Smooth muscle cell (in vitro differentiated cells): Measurements from ENCODE around the gene SLITRK2. TPM values are rescaled to one million over a fixed set of nuclear protein-coding genes. Genes with fewer than 3 reads are reported as not detected.

ENCODE experiments used
- DNase-seq: peaks from one replicate; lab custom pipeline; 2025; ENCODE audit not compliant: unreplicated experiment; lab: John Stamatoyannopoulos, UW
- H2AFZ ChIP-seq: fragments of 200-600 bp; sonication (generic); 2 replicates; pipeline ENCODE4 v1.6.0; 2016; ENCODE audit warnings: antibody characterized with exemption, low read depth, mild to moderate bottlenecking
- H3F3A ChIP-seq: fragments of 200-600 bp; sonication (generic); 2 replicates; pipeline ENCODE4 v1.6.0; 2017; ENCODE audit warnings: antibody characterized with exemption, low read depth
- H3K27ac ChIP-seq: fragments of 200-600 bp; sonication (generic); 2 replicates; pipeline ENCODE4 v1.5.1; 2016; ENCODE audit warnings: low read depth, mild to moderate bottlenecking
- H3K27me3 ChIP-seq: fragments of 200-600 bp; sonication (generic); 2 replicates; pipeline ENCODE4 v1.6.1; 2016; ENCODE audit warnings: low read depth, mild to moderate bottlenecking
- H3K36me3 ChIP-seq: fragments of 200-600 bp; sonication (generic); 2 replicates; pipeline ENCODE4 v1.5.1; 2016; ENCODE audit warnings: low read depth
- H3K4me1 ChIP-seq: fragments of 200-600 bp; sonication (generic); 2 replicates; pipeline ENCODE4 v1.5.1; 2016; ENCODE audit warnings: low read depth
- H3K4me2 ChIP-seq: fragments of 200-600 bp; sonication (generic); 2 replicates; pipeline ENCODE4 v1.6.0; 2016; ENCODE audit warnings: mild to moderate bottlenecking
- H3K4me3 ChIP-seq: fragments of 200-600 bp; sonication (generic); 2 replicates; pipeline ENCODE4 v1.5.1; 2016; ENCODE audit warnings: mild to moderate bottlenecking
- H3K79me2 ChIP-seq: fragments of 200-600 bp; sonication (generic); 2 replicates; pipeline ENCODE4 v1.6.0; 2016; ENCODE audit warnings: low read depth, mild to moderate bottlenecking
- H3K9ac ChIP-seq: fragments of 200-600 bp; sonication (generic); 2 replicates; pipeline ENCODE4 v1.6.0; 2016; ENCODE audit warnings: low read depth
- H3K9me3 ChIP-seq: fragments of 200-600 bp; sonication (generic); replicated peaks from 2 replicates; pipeline ENCODE4 v1.5.1; 2016; ENCODE audit warnings: low read depth
- H4K20me1 ChIP-seq: fragments of 200-600 bp; sonication (generic); 2 replicates; pipeline ENCODE4 v1.6.0; 2016; ENCODE audit warnings: low read depth
- WGBS: methylation state at CpG from one replicate; pipeline ENCODE4 v1.1.7; 2016; ENCODE audit warnings: low lambda C conversion rate; 5-methylcytosine and 5-hydroxymethylcytosine counted together
- polyA plus RNA-seq: library from polyadenylated mRNA; unstranded; fragments of >200 nt; fragmentation: Nextera tagmentation; extraction: Ambion mirVana; gene quantifications from 2 replicates; pipeline ENCODE4 v1.2.1, GENCODE V29; 2016
- total RNA-seq: library from RNA; depleted of rRNA; stranded (reverse); fragments of >200 nt; gene quantifications from 2 replicates; pipeline ENCODE4 v1.2.3, GENCODE V29; 2014
- TF ChIP-seq, protein P1 (sequence below): fragments of 200-600 bp; sonication (generic); IDR thresholded peaks from 2 replicates; pipeline ENCODE4 v1.5.1; 2017; ENCODE audit warnings: borderline replicate concordance, mild to moderate bottlenecking, antibody characterized with exemption; ENCODE audit not compliant: insufficient read depth, poor library complexity, severe bottlenecking

SLITRK2 gene
- total and polyA plus RNA-seq, 2 experiments from 2014 or later: 0.09 TPM; not detected in 1

DNA sequence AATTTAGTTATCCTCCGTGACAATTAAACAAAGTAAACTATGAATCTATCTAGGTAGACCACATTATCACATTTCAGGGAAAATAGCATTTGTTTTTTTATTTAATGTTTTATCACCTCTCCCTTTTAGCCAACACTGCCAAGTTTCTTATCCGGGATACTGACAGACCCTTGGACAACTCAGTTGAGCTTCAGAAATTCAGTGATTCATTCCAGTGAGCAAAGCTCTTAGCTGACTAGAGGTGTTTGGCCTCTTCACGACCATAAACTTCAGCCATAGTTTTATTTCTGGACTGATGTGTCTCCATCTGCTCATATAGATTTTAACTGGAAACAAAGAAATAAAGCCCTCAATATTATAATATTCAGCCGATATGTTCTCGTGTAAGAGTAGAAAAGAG is 15.2 kb downstream of the SLITRK2 start:
- no peaks in the 10 kb centered on the region for H3F3A ChIP-seq
- WGBS: 74% methylated on average over 5 of the region's 5 CpGs
- no peak overlapping the region for H3K4me2 ChIP-seq
- no peaks in the 10 kb centered on the region for H3K9me3 ChIP-seq
- H3K9ac ChIP-seq: no peak overlapping the region
- H3K27me3 ChIP-seq: no peaks in the 10 kb centered on the region
- H3K36me3 ChIP-seq: no peaks in the 10 kb centered on the region
- TF ChIP-seq, protein P1, sequence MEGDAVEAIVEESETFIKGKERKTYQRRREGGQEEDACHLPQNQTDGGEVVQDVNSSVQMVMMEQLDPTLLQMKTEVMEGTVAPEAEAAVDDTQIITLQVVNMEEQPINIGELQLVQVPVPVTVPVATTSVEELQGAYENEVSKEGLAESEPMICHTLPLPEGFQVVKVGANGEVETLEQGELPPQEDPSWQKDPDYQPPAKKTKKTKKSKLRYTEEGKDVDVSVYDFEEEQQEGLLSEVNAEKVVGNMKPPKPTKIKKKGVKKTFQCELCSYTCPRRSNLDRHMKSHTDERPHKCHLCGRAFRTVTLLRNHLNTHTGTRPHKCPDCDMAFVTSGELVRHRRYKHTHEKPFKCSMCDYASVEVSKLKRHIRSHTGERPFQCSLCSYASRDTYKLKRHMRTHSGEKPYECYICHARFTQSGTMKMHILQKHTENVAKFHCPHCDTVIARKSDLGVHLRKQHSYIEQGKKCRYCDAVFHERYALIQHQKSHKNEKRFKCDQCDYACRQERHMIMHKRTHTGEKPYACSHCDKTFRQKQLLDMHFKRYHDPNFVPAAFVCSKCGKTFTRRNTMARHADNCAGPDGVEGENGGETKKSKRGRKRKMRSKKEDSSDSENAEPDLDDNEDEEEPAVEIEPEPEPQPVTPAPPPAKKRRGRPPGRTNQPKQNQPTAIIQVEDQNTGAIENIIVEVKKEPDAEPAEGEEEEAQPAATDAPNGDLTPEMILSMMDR: no peak
- H3K4me1 ChIP-seq: no peaks in the 10 kb centered on the region
- no peak overlapping the region for H2AFZ ChIP-seq
- no peaks in the 10 kb centered on the region for H3K79me2 ChIP-seq
- DNase-seq: no peak
- H3K4me3 ChIP-seq: no peak overlapping the region
- H3K27ac ChIP-seq: no peak overlapping the region
- H4K20me1 ChIP-seq: no peaks in the 10 kb centered on the region

DNA sequence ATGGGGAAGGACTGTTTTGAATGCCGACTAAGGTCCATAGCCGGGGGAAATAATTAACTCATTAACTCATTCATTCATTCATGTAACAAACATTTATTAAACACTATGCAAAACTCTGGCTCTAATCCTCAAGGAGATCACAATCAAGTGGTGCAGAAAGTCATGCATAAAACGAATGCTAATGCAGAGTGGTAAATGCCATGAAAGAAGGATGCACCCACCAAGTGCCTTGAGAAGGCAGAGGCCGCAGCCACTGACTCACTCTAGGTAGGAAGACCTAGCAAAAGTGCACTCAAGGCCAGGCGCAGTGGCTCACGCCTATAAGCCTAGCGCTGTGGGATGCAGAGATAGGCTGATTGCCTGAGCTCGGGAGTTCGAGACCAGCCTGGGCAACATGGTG is 22.9 kb downstream of the SLITRK2 start:
- no peaks in the 10 kb centered on the region for H3F3A ChIP-seq
- no peaks in the 10 kb centered on the region for H4K20me1 ChIP-seq
- DNase-seq: no peak
- no peak overlapping the region for H2AFZ ChIP-seq
- 88% methylated on average over 9 of the region's 9 CpGs for WGBS
- H3K27me3 ChIP-seq: no peaks in the 10 kb centered on the region
- H3K4me1 ChIP-seq: no peaks in the 10 kb centered on the region
- H3K36me3 ChIP-seq: no peaks in the 10 kb centered on the region
- H3K9ac ChIP-seq: no peak overlapping the region
- H3K27ac ChIP-seq: no peak overlapping the region
- no peak overlapping the region for H3K4me2 ChIP-seq
- no peaks in the 10 kb centered on the region for H3K79me2 ChIP-seq
- H3K9me3 ChIP-seq: no peaks in the 10 kb centered on the region
- H3K4me3 ChIP-seq: no peak overlapping the region
- TF ChIP-seq, protein P1: no peak

DNA sequence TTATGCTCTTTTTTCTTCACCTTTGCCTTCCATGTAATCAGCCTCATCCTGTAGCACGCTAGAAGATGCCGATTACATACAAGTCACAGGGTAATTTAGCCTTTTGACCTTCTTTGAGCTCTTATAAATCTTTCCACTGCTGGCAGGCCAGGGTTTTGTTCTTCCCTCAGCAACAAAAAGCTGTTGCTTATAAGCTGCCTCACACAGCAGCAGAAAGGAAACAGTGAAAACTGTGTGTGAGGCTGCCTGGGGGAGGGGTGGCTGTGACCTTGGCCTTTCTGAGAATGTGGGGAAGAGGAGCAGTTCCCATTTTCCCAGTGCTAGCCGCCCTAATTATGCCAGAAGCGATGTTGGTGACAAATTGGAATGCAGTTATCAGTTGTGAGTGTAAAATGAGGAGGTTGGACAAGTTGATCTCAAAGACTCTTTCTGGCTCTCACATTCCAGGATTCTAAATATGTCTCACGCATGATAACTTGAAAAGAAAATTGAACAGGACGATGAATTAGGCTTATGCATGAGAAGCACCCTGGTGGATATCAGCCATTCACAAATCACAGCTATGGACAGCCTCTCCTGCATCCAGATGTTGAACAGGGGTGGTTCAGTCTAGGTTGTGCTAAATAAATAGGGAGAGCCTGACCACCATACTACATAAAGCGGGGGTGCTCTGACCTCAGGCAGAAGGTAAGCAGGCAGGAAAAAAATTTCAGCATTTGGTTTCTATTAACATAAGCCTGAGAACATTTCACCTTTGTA is 25.7 kb downstream of the SLITRK2 start:
- Histone ChIP-seq H4K20me1 (no peaks in the 10 kb centered on the region), H3K36me3 (no peaks in the 10 kb centered on the region), H3K4me3 (no peak overlapping the region), H3K4me1 (no peaks in the 10 kb centered on the region), H3K27me3 (no peaks in the 10 kb centered on the region), H3K4me2 (no peak overlapping the region), H3K27ac (no peak overlapping the region), H3F3A (no peaks in the 10 kb centered on the region), H3K9ac (no peak overlapping the region), H2AFZ (no peak overlapping the region), H3K9me3 (no peaks in the 10 kb centered on the region), H3K79me2 (no peaks in the 10 kb centered on the region)
- no peak for DNase-seq
- 47% methylated on average over 7 of the region's 7 CpGs for WGBS
- TF ChIP-seq, protein P1: no peak

DNA sequence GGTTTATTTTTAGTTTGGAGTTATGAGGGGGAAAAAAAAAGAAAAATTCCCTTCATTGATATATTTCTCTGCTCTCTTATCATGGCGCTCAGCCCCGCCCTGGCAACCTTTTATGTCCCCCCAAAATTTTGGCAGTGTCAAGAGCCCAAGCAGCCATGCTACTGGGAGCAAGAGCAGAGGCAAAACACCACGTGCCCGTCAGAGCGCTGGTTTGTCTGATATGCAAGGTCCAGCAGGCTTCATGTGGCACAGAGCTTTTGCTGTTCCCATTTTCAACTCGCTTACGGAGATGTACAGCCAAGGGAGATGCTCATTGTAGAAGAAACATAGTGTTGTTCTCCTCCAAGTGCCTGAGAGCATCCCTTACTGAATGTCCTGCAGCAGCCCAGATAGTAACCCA is 27.3 kb downstream of the SLITRK2 start:
- Histone ChIP-seq H3K4me3 (no peak overlapping the region), H2AFZ (no peak overlapping the region), H3K27ac (no peak overlapping the region), H3F3A (no peaks in the 10 kb centered on the region), H4K20me1 (no peaks in the 10 kb centered on the region), H3K9me3 (no peaks in the 10 kb centered on the region), H3K9ac (no peak overlapping the region), H3K4me1 (no peaks in the 10 kb centered on the region), H3K27me3 (no peaks in the 10 kb centered on the region), H3K79me2 (no peaks in the 10 kb centered on the region), H3K4me2 (no peak overlapping the region), H3K36me3 (no peaks in the 10 kb centered on the region)
- WGBS: 79% methylated on average over 7 of the region's 7 CpGs
- TF ChIP-seq, protein P1: no peak
- no peak for DNase-seq
